Activated T-helper 1 cell treated with anti-CD3 and anti-CD28 coated beads, Interleukin-12 subunit alpha, Interleukin-12 subunit beta, Interleukin-2, Interleukin-4 antibody, amounts not matched to agents 30 ng/mL and 10 ng/mL and 1 ng/mL, durations not matched to agents 14 hours and 24 hours and 36 hours (primary cell): ENCODE data around the gene MS4A13. TPM values are rescaled to one million over a fixed set of nuclear protein-coding genes. Genes with fewer than 3 reads are reported as not detected.

Experiments used
- DNase-seq: peaks from one replicate; pipeline ENCODE4 v3.0.0; 2021; ENCODE audit warnings: low spot score
- H3K27ac Mint-ChIP-seq: one replicate; pipeline ENCODE4 v1.8.0; 2021; ENCODE audit warnings: mild to moderate bottlenecking, mixed read lengths
- H3K27me3 Mint-ChIP-seq: one replicate; pipeline ENCODE4 v1.8.0; 2022; ENCODE audit warnings: mild to moderate bottlenecking, moderate library complexity, mixed read lengths; ENCODE audit not compliant: insufficient read depth
- H3K36me3 Mint-ChIP-seq: one replicate; pipeline ENCODE4 v1.8.0; 2021; ENCODE audit warnings: low read depth, mixed read lengths
- H3K4me1 Mint-ChIP-seq: one replicate; pipeline ENCODE4 v1.8.0; 2021; ENCODE audit warnings: low read depth, mixed read lengths
- H3K4me3 Mint-ChIP-seq: one replicate; pipeline ENCODE4 v1.8.0; 2021; ENCODE audit warnings: mild to moderate bottlenecking, moderate library complexity, mixed read lengths
- H3K9me3 Mint-ChIP-seq: one replicate; pipeline ENCODE4 v1.8.0; 2021; ENCODE audit warnings: mixed read lengths
- intact Hi-C: fragments of 100-400 bp; cut with micrococcal nuclease; formaldehyde crosslinking; loops from one replicate; pipeline ENCODE4 v1.15.1; 2024
- total RNA-seq: library from RNA; stranded (reverse); gene quantifications from 2 replicates; pipeline ENCODE4 v1.2.3, GENCODE V29; 2022

MS4A13 gene
- total RNA-seq, 1 donor from 2014 or later = not detected

DNA sequence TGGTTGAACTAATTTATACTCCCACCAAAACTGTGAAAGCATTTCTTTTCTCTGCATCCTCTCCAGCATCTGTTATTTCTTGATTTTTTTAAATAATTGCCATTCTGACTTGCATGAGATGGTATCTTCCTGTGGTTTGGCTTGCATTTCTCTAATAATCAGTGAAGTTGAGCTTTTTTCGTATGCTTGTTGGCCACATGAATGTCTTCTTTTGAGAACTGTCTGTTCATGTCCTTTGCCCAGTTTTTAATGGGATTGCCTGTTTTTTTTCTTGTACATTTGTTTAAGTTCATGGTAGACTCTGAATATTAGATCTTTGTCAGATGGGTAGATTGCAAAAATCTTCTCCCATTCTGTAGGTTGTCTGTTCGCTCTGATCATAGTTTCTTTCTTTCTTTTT, 46.1 kb downstream of the MS4A13 start:
- H3K36me3 Mint-ChIP-seq = no peaks in the 10 kb centered on the region
- no peaks in the 10 kb centered on the region for H3K27me3 Mint-ChIP-seq
- intact Hi-C loops = no loop called here
- no peak overlapping the region for H3K27ac Mint-ChIP-seq
- no peak for DNase-seq
- H3K4me1 Mint-ChIP-seq = no peaks in the 10 kb centered on the region
- H3K9me3 Mint-ChIP-seq = peaks cover 46% of the 10 kb centered on the region
- no peak overlapping the region for H3K4me3 Mint-ChIP-seq

DNA sequence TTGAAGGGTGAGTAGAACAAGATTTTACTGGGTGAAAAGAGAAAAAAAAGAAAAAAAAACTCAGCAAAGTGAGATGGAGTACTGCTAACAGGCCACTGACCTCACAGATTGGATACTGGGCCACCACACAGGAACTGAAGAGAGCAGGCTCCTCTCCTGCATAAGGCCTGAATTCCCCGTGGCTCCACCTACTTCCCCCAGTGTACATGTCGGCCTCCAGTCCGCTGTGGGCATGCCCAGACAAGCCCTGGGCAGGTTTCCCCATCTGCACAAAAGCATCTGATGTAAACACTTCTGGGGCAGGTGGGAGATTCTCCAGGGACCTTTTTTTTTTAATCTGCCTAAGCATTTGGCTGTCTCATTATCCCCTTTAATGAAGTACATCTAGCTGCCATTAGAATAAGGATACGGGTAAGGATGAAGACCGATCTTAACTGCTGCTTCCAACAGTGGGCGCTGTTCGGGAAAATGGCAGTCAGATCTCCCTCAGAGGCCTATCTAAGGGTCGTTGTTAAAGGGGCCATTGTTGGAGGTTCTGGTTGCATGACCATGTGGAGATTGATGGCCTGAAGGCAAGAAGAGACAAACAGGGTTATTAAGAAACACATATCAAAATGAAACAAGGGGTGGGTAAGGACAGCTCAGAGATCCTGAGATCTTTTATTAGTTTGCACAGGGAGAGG, 48.5 kb downstream of the MS4A13 start:
- Mint-ChIP-seq H3K36me3 (no peaks in the 10 kb centered on the region), H3K27ac (no peak overlapping the region), H3K4me3 (no peak overlapping the region), H3K4me1 (no peaks in the 10 kb centered on the region), H3K27me3 (no peaks in the 10 kb centered on the region), H3K9me3 (peaks cover 37% of the 10 kb centered on the region)
- no peak for DNase-seq
- intact Hi-C loops = no loop called here

DNA sequence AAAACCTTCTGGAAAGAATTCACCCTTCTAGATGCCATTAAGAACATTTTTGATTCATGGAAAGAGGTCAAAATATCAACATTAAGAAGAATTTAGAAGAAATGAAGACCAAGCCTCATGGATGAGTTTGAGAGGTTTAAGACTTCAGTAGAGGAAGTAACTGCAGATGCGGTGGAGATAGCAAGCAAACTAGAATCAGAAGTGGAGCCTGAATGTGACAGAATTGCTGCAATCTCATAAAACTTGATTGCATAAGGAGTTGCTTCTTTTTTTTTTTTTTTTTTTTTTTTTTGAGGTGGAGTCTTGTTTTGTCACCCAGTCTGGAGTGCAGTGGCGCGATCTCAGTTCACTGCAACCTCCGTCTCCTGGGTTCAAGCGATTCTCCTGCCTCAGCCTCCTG, 51.6 kb downstream of the MS4A13 start:
- intact Hi-C loops = no loop called here
- no peak overlapping the region for H3K4me3 Mint-ChIP-seq
- H3K27ac Mint-ChIP-seq = no peak overlapping the region
- peaks cover 16% of the 10 kb centered on the region for H3K9me3 Mint-ChIP-seq
- no peaks in the 10 kb centered on the region for H3K36me3 Mint-ChIP-seq
- no peak for DNase-seq
- H3K27me3 Mint-ChIP-seq = peaks cover 2% of the 10 kb centered on the region
- no peaks in the 10 kb centered on the region for H3K4me1 Mint-ChIP-seq

DNA sequence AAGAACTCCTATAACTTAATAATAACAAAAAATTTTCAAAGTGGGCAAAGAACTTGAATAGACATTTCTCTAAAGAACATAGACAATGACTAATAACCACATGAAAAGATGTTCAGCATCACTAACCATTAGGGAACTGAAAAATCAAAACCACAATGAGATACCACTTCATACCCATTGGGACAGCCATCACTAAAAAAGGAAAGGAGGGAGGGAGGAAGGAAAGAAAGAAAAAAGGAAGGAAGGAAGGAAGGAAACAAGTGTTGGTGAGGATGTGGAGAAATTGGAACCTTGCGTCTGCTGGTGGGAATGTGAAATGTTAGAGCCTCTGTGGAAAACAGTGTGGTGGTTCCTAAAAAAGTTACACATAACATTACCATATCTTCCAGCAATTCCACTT, 55.8 kb downstream of the MS4A13 start:
- Mint-ChIP-seq H3K9me3 (no peaks in the 10 kb centered on the region), H3K4me3 (no peak overlapping the region), H3K36me3 (no peaks in the 10 kb centered on the region), H3K27ac (no peak overlapping the region), H3K4me1 (no peaks in the 10 kb centered on the region), H3K27me3 (peaks cover 2% of the 10 kb centered on the region)
- intact Hi-C loops = no loop called here
- no peak for DNase-seq

DNA sequence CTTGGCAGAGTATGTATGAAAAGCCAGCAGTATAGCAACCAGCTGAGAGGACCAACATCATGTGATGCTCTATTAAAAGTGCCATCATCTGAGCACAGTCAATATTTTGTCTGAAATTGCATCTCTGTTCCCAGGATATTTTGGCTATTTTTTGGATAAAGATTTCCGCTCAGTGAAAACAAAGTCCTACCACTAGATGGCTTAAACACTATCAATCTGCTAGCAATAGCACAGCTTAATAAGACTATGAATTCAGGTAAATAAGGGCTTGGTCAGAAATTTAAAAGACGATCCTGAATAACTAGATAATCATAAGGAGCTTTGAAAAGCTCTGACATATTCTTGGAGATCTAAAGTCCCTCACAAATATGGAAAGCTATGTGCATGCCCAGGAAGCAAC, 74.4 kb downstream of the MS4A13 start:
- Mint-ChIP-seq H3K9me3 (no peaks in the 10 kb centered on the region), H3K36me3 (no peaks in the 10 kb centered on the region), H3K27ac (no peak overlapping the region), H3K4me1 (no peaks in the 10 kb centered on the region), H3K4me3 (no peak overlapping the region), H3K27me3 (no peaks in the 10 kb centered on the region)
- intact Hi-C loops = no loop called here
- no peak for DNase-seq

Other genes starting within 250 kb of the MS4A13 start
- gene MS4A4A, start 234.7 kb upstream of the MS4A13 start, total RNA-seq = not detected in 2 replicates
- gene MS4A6E, start 188.1 kb upstream of the MS4A13 start, total RNA-seq = not detected in 2 replicates
- not detected in 2 replicates for gene MS4A7, start 136.9 kb upstream of the MS4A13 start, total RNA-seq
- gene MS4A14, start 118.9 kb upstream of the MS4A13 start, total RNA-seq = not detected in 2 replicates
- not detected in 2 replicates for gene MS4A5, start 85.8 kb upstream of the MS4A13 start, total RNA-seq
- not detected in 2 replicates for gene MS4A1, start 59.5 kb upstream of the MS4A13 start, total RNA-seq
- not detected in 2 replicates for gene MS4A12, start 22.6 kb upstream of the MS4A13 start, total RNA-seq
- not detected in 2 replicates for gene MS4A8, start 184.2 kb downstream of the MS4A13 start, total RNA-seq
- not detected in 2 replicates for gene MS4A18, start 209.3 kb downstream of the MS4A13 start, total RNA-seq
- gene MS4A15, start 241.5 kb downstream of the MS4A13 start, total RNA-seq = not detected in 2 replicates